ENCODE measurements around the gene TNRC6A.
"Not testable (repeated sequence)": the region's sequence is repeated elsewhere in the genome, so short reads cannot be mapped to it uniquely, and the experiment has no call there.

The TNRC6A gene

GRCh38 chr16:24837969-24838368 lies 108.5 kb downstream of the TNRC6A start:
- Histone ChIP-seq H3K4me1 (ENCODE audit: control insufficient read depth, low read depth, low read length) (no peaks in the 10 kb centered on the region), H3K9ac (ENCODE audit: low read length) (no peak overlapping the region), H3K9me3 (ENCODE audit: control insufficient read depth, low read depth, low read length) (no peaks in the 10 kb centered on the region), H3K4me3 (ENCODE audit: low read length) (no peak overlapping the region), H3K36me3 (ENCODE audit: control insufficient read depth, low read depth, low read length) (no peaks in the 10 kb centered on the region), H3K27me3 (ENCODE audit: control insufficient read depth, insufficient read depth, low read length) (no peaks in the 10 kb centered on the region), H3K27ac (ENCODE audit: low read length) (no peak overlapping the region)

GRCh38 chr16:24838554-24839266 lies 109.3 kb downstream of the TNRC6A start:
- Histone ChIP-seq H3K27me3 (ENCODE audit: control insufficient read depth, insufficient read depth, low read length) (no peaks in the 10 kb centered on the region), H3K27ac (ENCODE audit: low read length) (no peak overlapping the region), H3K36me3 (ENCODE audit: control insufficient read depth, low read depth, low read length) (no peaks in the 10 kb centered on the region), H3K4me1 (ENCODE audit: control insufficient read depth, low read depth, low read length) (no peaks in the 10 kb centered on the region), H3K9ac (ENCODE audit: low read length) (no peak overlapping the region), H3K4me3 (ENCODE audit: low read length) (no peak overlapping the region), H3K9me3 (ENCODE audit: control insufficient read depth, low read depth, low read length) (no peaks in the 10 kb centered on the region)

GRCh38 chr16:24839347-24839972 lies 110.0 kb downstream of the TNRC6A start:
- H3K27ac ChIP-seq (ENCODE audit: low read length): no peak overlapping the region
- no peak overlapping the region for H3K4me3 ChIP-seq (ENCODE audit: low read length)
- no peak overlapping the region for H3K9ac ChIP-seq (ENCODE audit: low read length)
- no peaks in the 10 kb centered on the region for H3K4me1 ChIP-seq (ENCODE audit: control insufficient read depth, low read depth, low read length)
- no peaks in the 10 kb centered on the region for H3K9me3 ChIP-seq (ENCODE audit: control insufficient read depth, low read depth, low read length)
- no peaks in the 10 kb centered on the region for H3K27me3 ChIP-seq (ENCODE audit: control insufficient read depth, insufficient read depth, low read length)
- H3K36me3 ChIP-seq (ENCODE audit: control insufficient read depth, low read depth, low read length): no peaks in the 10 kb centered on the region

- Histone ChIP-seq H3K36me3 (ENCODE audit: control insufficient read depth, low read depth, low read length) (no peaks in the 10 kb centered on the region), H3K9me3 (ENCODE audit: control insufficient read depth, low read depth, low read length) (no peaks in the 10 kb centered on the region), H3K9ac (ENCODE audit: low read length) (no peak overlapping the region), H3K4me1 (ENCODE audit: control insufficient read depth, low read depth, low read length) (no peaks in the 10 kb centered on the region), H3K27me3 (ENCODE audit: control insufficient read depth, insufficient read depth, low read length) (no peaks in the 10 kb centered on the region), H3K27ac (ENCODE audit: low read length) (no peak overlapping the region), H3K4me3 (ENCODE audit: low read length) (no peak overlapping the region)
These were observed 111.8 kb downstream of the TNRC6A start for GRCh38 chr16:24841291-24841690.

DNA sequence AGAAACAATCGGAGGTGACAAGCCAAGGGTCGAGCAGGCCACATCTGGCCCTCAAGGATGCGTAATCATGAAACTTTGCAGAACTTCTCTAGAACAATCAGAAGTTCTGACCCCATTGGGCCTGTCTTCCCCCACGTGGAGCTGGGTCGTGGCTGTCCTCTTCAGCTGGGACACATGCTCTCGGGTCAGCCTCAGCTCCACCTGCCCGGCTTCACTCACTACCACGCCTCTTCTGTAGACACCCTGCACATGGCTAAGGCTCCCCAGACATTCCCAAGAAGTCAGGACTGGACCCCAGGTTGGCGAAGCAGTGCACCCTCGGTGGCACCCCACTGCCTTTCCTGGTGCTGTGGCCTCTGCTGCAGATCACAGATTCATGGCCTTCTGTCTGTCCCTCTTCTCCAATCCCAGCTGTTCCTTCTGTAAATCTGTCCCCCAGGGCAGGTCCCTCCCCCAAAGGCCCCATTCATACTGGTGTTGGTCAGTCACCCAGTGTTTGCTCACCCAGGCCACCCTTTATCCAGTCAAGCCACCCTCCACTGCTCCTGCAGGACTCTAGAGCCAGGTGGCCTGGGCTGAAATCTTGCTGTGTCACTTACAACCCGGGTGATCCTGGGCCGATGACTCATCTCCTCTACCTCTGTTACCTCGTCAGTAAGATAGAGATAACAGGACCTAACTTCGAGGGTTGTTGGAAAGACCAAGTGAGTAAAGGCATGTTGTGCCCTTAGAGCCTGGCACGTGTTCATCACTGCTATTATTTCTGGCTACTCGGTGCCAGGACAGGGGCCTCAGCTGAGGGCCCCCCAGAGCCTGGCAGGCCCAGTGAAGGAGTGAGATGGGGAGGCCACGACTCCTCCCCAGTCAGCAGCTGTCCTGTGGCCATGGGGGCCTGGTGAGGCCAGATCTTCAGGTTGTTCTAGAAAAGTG lies 114.9 kb downstream of the TNRC6A start:
- Histone ChIP-seq H3K4me1 (ENCODE audit: control insufficient read depth, low read depth, low read length) (no peaks in the 10 kb centered on the region), H3K27ac (ENCODE audit: low read length) (no peak overlapping the region), H3K4me3 (ENCODE audit: low read length) (no peak overlapping the region), H3K27me3 (ENCODE audit: control insufficient read depth, insufficient read depth, low read length) (no peaks in the 10 kb centered on the region), H3K36me3 (ENCODE audit: control insufficient read depth, low read depth, low read length) (no peaks in the 10 kb centered on the region), H3K9ac (ENCODE audit: low read length) (no peak overlapping the region), H3K9me3 (ENCODE audit: control insufficient read depth, low read depth, low read length) (no peaks in the 10 kb centered on the region)

DNA sequence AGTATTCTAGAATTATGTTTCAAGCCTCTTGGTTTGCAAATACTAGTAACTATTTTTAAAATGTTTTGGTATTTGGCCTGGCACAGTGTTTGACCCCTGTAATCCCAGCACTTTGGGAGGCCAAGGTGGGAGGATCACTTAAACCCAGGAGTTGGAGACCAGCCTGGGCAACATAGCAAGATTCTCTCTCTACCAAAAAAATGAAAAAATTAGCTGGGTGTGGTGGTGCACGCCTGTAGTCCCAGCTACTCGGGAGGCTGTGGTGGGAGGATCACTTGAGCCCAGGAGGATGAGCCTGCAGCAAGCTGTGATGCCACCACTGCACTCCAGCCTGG lies 115.5 kb downstream of the TNRC6A start:
- H3K27me3 ChIP-seq (ENCODE audit: control insufficient read depth, insufficient read depth, low read length); H3K4me3 ChIP-seq (ENCODE audit: low read length); H3K27ac ChIP-seq (ENCODE audit: low read length); H3K9me3 ChIP-seq (ENCODE audit: control insufficient read depth, low read depth, low read length); H3K9ac ChIP-seq (ENCODE audit: low read length); H3K36me3 ChIP-seq (ENCODE audit: control insufficient read depth, low read depth, low read length); H3K4me1 ChIP-seq (ENCODE audit: control insufficient read depth, low read depth, low read length): not testable (repeated sequence)

- Histone ChIP-seq H3K9me3 (ENCODE audit: control insufficient read depth, low read depth, low read length) (no peaks in the 10 kb centered on the region), H3K4me1 (ENCODE audit: control insufficient read depth, low read depth, low read length) (no peaks in the 10 kb centered on the region), H3K4me3 (ENCODE audit: low read length) (no peak within 1 kb of the TSS), H3K27me3 (ENCODE audit: control insufficient read depth, insufficient read depth, low read length) (no peaks in the 10 kb centered on the region), H3K36me3 (ENCODE audit: control insufficient read depth, low read depth, low read length) (no peaks in the 10 kb centered on the region), H3K27ac (ENCODE audit: low read length) (no peak within 1 kb of the TSS), H3K9ac (ENCODE audit: low read length) (no peak within 1 kb of the TSS)
These were observed 116.5 kb downstream of the TNRC6A start, which contains the start of gene SLC5A11 for GRCh38 chr16:24845726-24846547. Gene SLC5A11, plus strand, starts transcription at chr16:24845963. Its CDS starts 12,681 bp downstream, at chr16:24858644.

DNA sequence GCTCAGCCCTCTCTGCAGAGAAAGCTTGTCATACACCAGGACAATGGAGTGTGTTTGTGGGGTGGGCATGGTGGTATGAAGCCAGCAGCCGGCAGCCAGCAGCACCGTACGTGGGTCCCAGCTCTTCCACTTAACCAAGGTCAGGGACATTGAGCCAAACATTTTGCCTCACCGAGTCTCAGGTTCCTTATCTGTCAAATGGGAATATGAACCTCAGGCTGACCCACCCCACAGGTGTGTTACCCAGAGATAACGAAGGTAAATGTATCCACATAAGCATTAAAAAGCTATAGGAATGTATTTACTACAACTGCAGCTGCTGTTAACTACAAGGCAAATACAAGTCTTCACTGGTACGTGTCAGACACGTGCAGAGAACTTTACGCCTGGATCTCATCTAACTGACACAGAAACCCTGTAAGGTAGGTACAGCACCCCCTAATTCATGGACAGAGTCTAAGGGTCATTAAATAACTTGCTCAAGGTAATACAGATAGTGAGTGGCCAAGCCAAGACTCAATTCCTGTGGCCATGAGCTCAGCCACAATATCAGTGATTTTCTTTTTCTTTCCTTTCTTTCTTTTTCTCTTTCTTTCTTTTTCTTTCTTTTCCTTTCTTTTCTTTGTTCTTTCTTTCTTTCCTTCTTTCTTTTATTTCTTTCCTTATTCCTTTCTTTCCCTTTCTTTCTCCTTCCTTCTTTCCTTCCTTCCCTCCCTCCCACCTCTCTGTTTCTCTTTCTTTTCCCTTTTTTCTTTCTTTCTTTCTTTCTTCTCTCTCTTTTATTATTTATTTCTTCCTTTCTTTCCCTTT lies 117.3 kb downstream of the TNRC6A start:
- Histone ChIP-seq H3K27ac (ENCODE audit: low read length) (no peak overlapping the region), H3K9me3 (ENCODE audit: control insufficient read depth, low read depth, low read length) (no peaks in the 10 kb centered on the region), H3K27me3 (ENCODE audit: control insufficient read depth, insufficient read depth, low read length) (no peaks in the 10 kb centered on the region), H3K9ac (ENCODE audit: low read length) (no peak overlapping the region), H3K36me3 (ENCODE audit: control insufficient read depth, low read depth, low read length) (no peaks in the 10 kb centered on the region), H3K4me3 (ENCODE audit: low read length) (no peak overlapping the region), H3K4me1 (ENCODE audit: control insufficient read depth, low read depth, low read length) (no peaks in the 10 kb centered on the region)

- Histone ChIP-seq H3K27me3 (ENCODE audit: control insufficient read depth, insufficient read depth, low read length) (no peaks in the 10 kb centered on the region), H3K9ac (ENCODE audit: low read length) (no peak overlapping the region)
These were observed 117.9 kb downstream of the TNRC6A start for GRCh38 chr16:24847358-24847664.

GRCh38 chr16:24848065-24848464 lies 118.6 kb downstream of the TNRC6A start:
- no peaks in the 10 kb centered on the region for H3K36me3 ChIP-seq (ENCODE audit: control insufficient read depth, low read depth, low read length)
- no peak overlapping the region for H3K27ac ChIP-seq (ENCODE audit: low read length)
- no peaks in the 10 kb centered on the region for H3K27me3 ChIP-seq (ENCODE audit: control insufficient read depth, insufficient read depth, low read length)
- H3K9me3 ChIP-seq (ENCODE audit: control insufficient read depth, low read depth, low read length): no peaks in the 10 kb centered on the region
- no peak overlapping the region for H3K4me3 ChIP-seq (ENCODE audit: low read length)
- H3K9ac ChIP-seq (ENCODE audit: low read length): no peak overlapping the region
- no peaks in the 10 kb centered on the region for H3K4me1 ChIP-seq (ENCODE audit: control insufficient read depth, low read depth, low read length)

More at GRCh38 chr16:24847358-24847664, 117.9 kb downstream of the TNRC6A start:
- Histone ChIP-seq H3K36me3 (ENCODE audit: control insufficient read depth, low read depth, low read length) (no peaks in the 10 kb centered on the region), H3K9me3 (ENCODE audit: control insufficient read depth, low read depth, low read length) (no peaks in the 10 kb centered on the region), H3K27ac (ENCODE audit: low read length) (no peak overlapping the region), H3K4me1 (ENCODE audit: control insufficient read depth, low read depth, low read length) (no peaks in the 10 kb centered on the region), H3K4me3 (ENCODE audit: low read length) (no peak overlapping the region)
